PC-3 (cell line): ENCODE data around the gene NFATC2. TPM values are rescaled to one million over a fixed set of nuclear protein-coding genes. Genes with fewer than 3 reads are reported as not detected.

Source experiments
- ATAC-seq: fragments of 200-7000 bp; cut with Tn5 transposase; 2 replicates; pipeline ENCODE4 v1.9.1; 2020; ENCODE audit warnings: mild to moderate bottlenecking, moderate library complexity
- BruUV-seq: library from RNA; stranded (reverse); fragments of 400-500 nt; replicated peaks from 2 replicates; lab custom pipeline; 2021; lab: Mats Ljungman, UMichigan
- CTCF ChIA-PET: fragments of 300-600 bp; sonication (Branson Sonifier 250); formaldehyde crosslinking; loops from one replicate; lab custom pipeline; 2022; ENCODE audit warnings: antibody characterized with exemption; lab: Charles Lee
- POLR2A ChIA-PET: fragments of 300-600 bp; sonication (Branson Sonifier 250); formaldehyde crosslinking; loops from one replicate; lab custom pipeline; 2022; ENCODE audit warnings: antibody characterized with exemption; ENCODE audit not compliant: unreplicated experiment; lab: Charles Lee
- DNase-seq: peaks from one replicate; pipeline ENCODE4 v3.0.0-alpha.2; 2015
- H2AFZ ChIP-seq: fragments of 300-600 bp; sonication (generic); 2 replicates; pipeline ENCODE4 v1.6.0; 2016; ENCODE audit warnings: antibody characterized with exemption, low read length
- H3F3A ChIP-seq: fragments of 300-600 bp; sonication (generic); one replicate; pipeline ENCODE4 v1.6.0; 2017; ENCODE audit warnings: antibody characterized with exemption, low read length, control low read depth, mild to moderate bottlenecking; ENCODE audit not compliant: unreplicated experiment
- H3K27ac ChIP-seq: fragments of 300-600 bp; sonication (generic); 2 replicates; pipeline ENCODE4 v1.5.1; 2016; ENCODE audit warnings: mild to moderate bottlenecking, low read length
- H3K27me3 ChIP-seq: fragments of 300-600 bp; sonication (generic); 2 replicates; pipeline ENCODE4 v1.6.1; 2016; ENCODE audit warnings: low read length, mixed read lengths
- H3K36me3 ChIP-seq: fragments of 300-600 bp; sonication (generic); 2 replicates; pipeline ENCODE4 v1.6.1; 2016; ENCODE audit warnings: low read depth, mixed run types, low read length, mixed read lengths
- H3K4me1 ChIP-seq: fragments of 300-600 bp; sonication (generic); 2 replicates; pipeline ENCODE4 v1.5.1; 2016; ENCODE audit warnings: low read length; ENCODE audit not compliant: insufficient read depth
- H3K4me2 ChIP-seq: fragments of 300-600 bp; sonication (generic); 2 replicates; pipeline ENCODE4 v1.6.0; 2016; ENCODE audit warnings: low read length
- H3K4me3 ChIP-seq: fragments of 300-600 bp; sonication (generic); 2 replicates; pipeline ENCODE4 v1.5.1; 2016; ENCODE audit warnings: mild to moderate bottlenecking, low read length, mixed read lengths
- H3K79me2 ChIP-seq: fragments of 300-600 bp; sonication (generic); 2 replicates; pipeline ENCODE4 v1.6.1; 2017; ENCODE audit warnings: low read length, mixed read lengths
- H3K9ac ChIP-seq: fragments of 300-600 bp; sonication (generic); 2 replicates; pipeline ENCODE4 v1.6.0; 2016; ENCODE audit warnings: mild to moderate bottlenecking, low read length
- H3K9me2 ChIP-seq: fragments of 300-600 bp; sonication (generic); replicated peaks from 2 replicates; pipeline ENCODE4 v1.6.1; 2016; ENCODE audit warnings: mixed run types, low read length, mixed read lengths
- H3K9me3 ChIP-seq: fragments of 300-600 bp; sonication (generic); 2 replicates; pipeline ENCODE4 v1.6.1; 2016; ENCODE audit warnings: low read length, mixed read lengths
- H4K20me1 ChIP-seq: fragments of 300-600 bp; sonication (generic); 2 replicates; pipeline ENCODE4 v1.6.1; 2016; ENCODE audit warnings: low read length, mixed read lengths
- CTCF ChIP-seq: fragments of 300-600 bp; sonication (generic); conservative IDR thresholded peaks from 2 replicates; pipeline ENCODE4 v1.5.1; 2017; ENCODE audit warnings: antibody characterized with exemption, low read depth, mild to moderate bottlenecking, low read length
- EZH2 ChIP-seq: fragments of 300-600 bp; sonication (generic); IDR thresholded peaks from one replicate; pipeline ENCODE4 v1.6.1; 2017; ENCODE audit warnings: antibody characterized with exemption, mild to moderate bottlenecking, low read length; ENCODE audit not compliant: unreplicated experiment
- EZH2phosphoT487 ChIP-seq: fragments of 300-600 bp; sonication (generic); IDR thresholded peaks from 2 replicates; pipeline ENCODE4 v1.6.1; 2018; ENCODE audit warnings: mild to moderate bottlenecking, antibody characterized with exemption, low read length, borderline replicate concordance
- intact Hi-C: fragments of 100-400 bp; cut with micrococcal nuclease; formaldehyde crosslinking; loops from 2 replicates; pipeline ENCODE4 v1.9.0; 2023
- total RNA-seq: library from RNA; depleted of rRNA; stranded (reverse); fragments of >200 nt; gene quantifications from 2 replicates; pipeline ENCODE4 v1.2.3, GENCODE V29; 2014

NFATC2 gene
- total RNA-seq, 1 experiment from 2014 or later, result 12.9 TPM

- H2AFZ ChIP-seq, result no peak overlapping the region
- DNase-seq (no peak), ATAC-seq (no peak)
- intact Hi-C loops, result loop anchor here (5.0 to 10.0 kb wide), 3 partner anchors 98 to 405 kb away; partner anchors contain the start of gene NFATC2
- H3F3A ChIP-seq, result no peaks in the 10 kb centered on the region
- BruUV-seq, result no TSS peak
- no peaks in the 10 kb centered on the region for H3K9me3 ChIP-seq
- no peaks in the 10 kb centered on the region for H3K9me2 ChIP-seq
- no peaks in the 10 kb centered on the region for H4K20me1 ChIP-seq
- H3K9ac ChIP-seq, result peak overlapping the region; percentile 40; the same call in 1 of the 2 replicates
- H3K27me3 ChIP-seq, result no peaks in the 10 kb centered on the region
- H3K4me2 ChIP-seq, result peak overlapping the region; percentile 48; the same call in 1 of the 2 replicates
- H3K4me1 ChIP-seq, result peaks cover 37% of the 10 kb centered on the region
- no peaks in the 10 kb centered on the region for H3K36me3 ChIP-seq
- CTCF ChIA-PET, result interaction anchor here (0.9 to 1.1 kb wide), 2 partner anchors 205 to 402 kb away, joined by 4 to 5 read pairs; no protein-coding TSS in a partner anchor
- no peak overlapping the region for H3K4me3 ChIP-seq
- peak overlapping the region; percentile 76 for H3K27ac ChIP-seq
- TF ChIP-seq EZH2phosphoT487, result no peak
- TF ChIP-seq EZH2, result no peak
- no peak for TF ChIP-seq CTCF
- POLR2A ChIA-PET, result no interaction called here
- H3K79me2 ChIP-seq, result no peaks in the 10 kb centered on the region
These were observed 152.8 kb downstream of the NFATC2 start for GRCh38 chr20:51389543-51390264.

GRCh38 chr20:51388756-51389542 lies 153.6 kb downstream of the NFATC2 start:
- peak; percentile 15 for ATAC-seq

More at GRCh38 chr20:51388756-51389542, 153.6 kb downstream of the NFATC2 start:
- peak overlapping the region; percentile 48 for H3K4me2 ChIP-seq
- H3K9me3 ChIP-seq, result no peaks in the 10 kb centered on the region
- no peaks in the 10 kb centered on the region for H4K20me1 ChIP-seq
- BruUV-seq, result no TSS peak
- peak; percentile 68 for DNase-seq
- H3K79me2 ChIP-seq, result no peaks in the 10 kb centered on the region
- intact Hi-C loops, result loop anchor here (5.0 to 10.0 kb wide), 3 partner anchors 98 to 404 kb away; partner anchors contain the start of gene NFATC2
- TF ChIP-seq CTCF (no peak), EZH2 (no peak), EZH2phosphoT487 (no peak)
- peak overlapping the region; percentile 76 for H3K27ac ChIP-seq
- H3F3A ChIP-seq, result no peaks in the 10 kb centered on the region
- peak overlapping the region; percentile 10; the same call in 1 of the 2 replicates for H3K4me3 ChIP-seq
- POLR2A ChIA-PET, result interaction anchor here (0.6 kb wide), 3 partner anchors 93 to 174 kb away, joined by 3 to 4 read pairs (median 3); no protein-coding TSS in a partner anchor
- H3K27me3 ChIP-seq, result no peaks in the 10 kb centered on the region
- peak overlapping the region; percentile 40 for H3K9ac ChIP-seq
- peak overlapping the region; percentile 2; the same call in 1 of the 2 replicates for H2AFZ ChIP-seq
- H3K4me1 ChIP-seq, result peaks cover 44% of the 10 kb centered on the region
- no peaks in the 10 kb centered on the region for H3K9me2 ChIP-seq
- H3K36me3 ChIP-seq, result no peaks in the 10 kb centered on the region
- CTCF ChIA-PET, result interaction anchor here (0.6 to 1.1 kb wide), 3 partner anchors 30 to 401 kb away, joined by 4 to 7 read pairs (median 5); no protein-coding TSS in a partner anchor
